ENCODE results near the gene UFD1. TPM values are rescaled to one million over a fixed set of nuclear protein-coding genes. Genes with fewer than 3 reads are reported as not detected.

The UFD1 gene
- total and polyA plus RNA-seq, 9 of the 15 experiments (the other 6 are each of a cell fraction or from before 2014, with no cell fraction given), result 238 to 645 (median 363) TPM

DNA sequence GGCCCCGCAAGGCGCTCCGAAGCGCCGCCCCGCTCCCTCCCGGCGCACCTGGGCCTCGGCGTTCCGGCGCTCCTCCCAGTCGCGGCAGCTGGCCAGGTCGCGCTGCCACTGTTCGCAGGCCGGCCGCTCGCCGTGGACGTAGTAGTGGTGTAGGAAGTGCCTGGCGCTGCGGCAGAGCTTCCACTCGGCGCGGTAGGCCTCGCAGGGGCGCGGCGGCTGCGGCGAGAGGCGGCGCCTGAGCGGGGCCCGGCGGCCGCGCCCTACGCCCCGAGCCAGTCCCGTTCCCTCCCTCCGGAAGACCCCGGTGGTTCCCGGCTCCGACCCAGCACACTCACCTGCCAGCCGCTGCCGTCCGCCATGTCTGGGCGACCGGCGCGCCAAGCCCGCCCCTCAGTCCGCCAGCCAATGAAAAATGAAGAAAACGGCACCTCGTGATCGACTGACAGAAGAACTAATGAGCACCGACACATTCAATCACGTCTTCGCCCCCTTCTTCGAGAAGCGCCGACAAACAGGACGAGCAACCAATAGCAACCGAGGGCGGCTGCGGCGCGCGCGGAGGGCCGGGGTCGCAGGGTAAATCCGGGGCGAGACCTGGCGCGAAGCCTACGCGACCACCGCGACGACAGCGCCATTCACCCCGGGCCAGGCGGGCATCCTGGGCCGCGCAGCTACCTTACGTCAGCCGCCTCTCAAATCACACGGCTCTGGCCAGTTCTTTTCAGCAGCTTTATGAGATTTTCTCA lies 31.5 kb downstream of the UFD1 start, which contains the start of gene C22orf39 (continued):
- TF ChIP-seq NR1H2 (CRISPR knock-in tag; IDR thresholded peaks at IDR 0.05) (no peak), NCOA4 (IDR thresholded peaks at IDR 0.05; ENCODE audit: partially characterized antibody) (no peak), ZNF507 (tag; conservative IDR thresholded peaks at IDR 0.05) (no peak), NFE2 (IDR thresholded peaks at IDR 0.05; ENCODE audit: low read depth) (no peak), COPS2 (conservative IDR thresholded peaks at IDR 0.05) (no peak), SRSF3 (IDR thresholded peaks at IDR 0.05; ENCODE audit: insufficient read depth, low read length) (0 out of 2 replicates have a peak, but pooled peaks have one; percentile 72), TRIM24 (IDR thresholded peaks at IDR 0.05) (no peak), HNRNPL (IDR thresholded peaks at IDR 0.05; ENCODE audit: low read depth, low read length) (peak; percentile 79; the same call in 1 of the 2 replicates), KLF6 (CRISPR knock-in tag; IDR thresholded peaks at IDR 0.05; ENCODE audit: borderline replicate concordance) (no peak), SIRT6 (IDR thresholded peaks at IDR 0.05; ENCODE audit: low read depth, low read length) (peak; percentile 77), RBM17 (IDR thresholded peaks at IDR 0.05; ENCODE audit: borderline replicate concordance, low read depth, low read length) (no peak), JUN (IDR thresholded peaks at IDR 0.05; ENCODE audit: borderline replicate concordance, low read depth, low read length) (no peak; the same call in none of the 2 replicates), JUN (CRISPR knock-in tag; IDR thresholded peaks at IDR 0.05; ENCODE audit: borderline replicate concordance) (no peak), ARID2 (IDR thresholded peaks at IDR 0.05) (no peak), NR3C1 (CRISPR knock-in tag; IDR thresholded peaks at IDR 0.05) (no peak), CXXC5 (CRISPR knock-in tag; IDR thresholded peaks at IDR 0.05) (peak; percentile 98), KAT7 (CRISPR knock-in tag; IDR thresholded peaks at IDR 0.05; ENCODE audit: borderline replicate concordance) (no peak), KHSRP (IDR thresholded peaks at IDR 0.05) (no peak), NBN (IDR thresholded peaks at IDR 0.05; ENCODE audit: low read depth) (0 out of 2 replicates have a peak, but pooled peaks have one; percentile 50), ZFP1 (CRISPR knock-in tag; IDR thresholded peaks at IDR 0.05) (no peak)
- TF ChIP-seq, protein P1, sequence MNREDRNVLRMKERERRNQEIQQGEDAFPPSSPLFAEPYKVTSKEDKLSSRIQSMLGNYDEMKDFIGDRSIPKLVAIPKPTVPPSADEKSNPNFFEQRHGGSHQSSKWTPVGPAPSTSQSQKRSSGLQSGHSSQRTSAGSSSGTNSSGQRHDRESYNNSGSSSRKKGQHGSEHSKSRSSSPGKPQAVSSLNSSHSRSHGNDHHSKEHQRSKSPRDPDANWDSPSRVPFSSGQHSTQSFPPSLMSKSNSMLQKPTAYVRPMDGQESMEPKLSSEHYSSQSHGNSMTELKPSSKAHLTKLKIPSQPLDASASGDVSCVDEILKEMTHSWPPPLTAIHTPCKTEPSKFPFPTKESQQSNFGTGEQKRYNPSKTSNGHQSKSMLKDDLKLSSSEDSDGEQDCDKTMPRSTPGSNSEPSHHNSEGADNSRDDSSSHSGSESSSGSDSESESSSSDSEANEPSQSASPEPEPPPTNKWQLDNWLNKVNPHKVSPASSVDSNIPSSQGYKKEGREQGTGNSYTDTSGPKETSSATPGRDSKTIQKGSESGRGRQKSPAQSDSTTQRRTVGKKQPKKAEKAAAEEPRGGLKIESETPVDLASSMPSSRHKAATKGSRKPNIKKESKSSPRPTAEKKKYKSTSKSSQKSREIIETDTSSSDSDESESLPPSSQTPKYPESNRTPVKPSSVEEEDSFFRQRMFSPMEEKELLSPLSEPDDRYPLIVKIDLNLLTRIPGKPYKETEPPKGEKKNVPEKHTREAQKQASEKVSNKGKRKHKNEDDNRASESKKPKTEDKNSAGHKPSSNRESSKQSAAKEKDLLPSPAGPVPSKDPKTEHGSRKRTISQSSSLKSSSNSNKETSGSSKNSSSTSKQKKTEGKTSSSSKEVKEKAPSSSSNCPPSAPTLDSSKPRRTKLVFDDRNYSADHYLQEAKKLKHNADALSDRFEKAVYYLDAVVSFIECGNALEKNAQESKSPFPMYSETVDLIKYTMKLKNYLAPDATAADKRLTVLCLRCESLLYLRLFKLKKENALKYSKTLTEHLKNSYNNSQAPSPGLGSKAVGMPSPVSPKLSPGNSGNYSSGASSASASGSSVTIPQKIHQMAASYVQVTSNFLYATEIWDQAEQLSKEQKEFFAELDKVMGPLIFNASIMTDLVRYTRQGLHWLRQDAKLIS (CRISPR knock-in tag; IDR thresholded peaks at IDR 0.05), result no peak
- TF ChIP-seq, protein P2, sequence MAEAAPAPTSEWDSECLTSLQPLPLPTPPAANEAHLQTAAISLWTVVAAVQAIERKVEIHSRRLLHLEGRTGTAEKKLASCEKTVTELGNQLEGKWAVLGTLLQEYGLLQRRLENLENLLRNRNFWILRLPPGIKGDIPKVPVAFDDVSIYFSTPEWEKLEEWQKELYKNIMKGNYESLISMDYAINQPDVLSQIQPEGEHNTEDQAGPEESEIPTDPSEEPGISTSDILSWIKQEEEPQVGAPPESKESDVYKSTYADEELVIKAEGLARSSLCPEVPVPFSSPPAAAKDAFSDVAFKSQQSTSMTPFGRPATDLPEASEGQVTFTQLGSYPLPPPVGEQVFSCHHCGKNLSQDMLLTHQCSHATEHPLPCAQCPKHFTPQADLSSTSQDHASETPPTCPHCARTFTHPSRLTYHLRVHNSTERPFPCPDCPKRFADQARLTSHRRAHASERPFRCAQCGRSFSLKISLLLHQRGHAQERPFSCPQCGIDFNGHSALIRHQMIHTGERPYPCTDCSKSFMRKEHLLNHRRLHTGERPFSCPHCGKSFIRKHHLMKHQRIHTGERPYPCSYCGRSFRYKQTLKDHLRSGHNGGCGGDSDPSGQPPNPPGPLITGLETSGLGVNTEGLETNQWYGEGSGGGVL (CRISPR knock-in tag; IDR thresholded peaks at IDR 0.05), result no peak
- TF ChIP-seq, protein P3, sequence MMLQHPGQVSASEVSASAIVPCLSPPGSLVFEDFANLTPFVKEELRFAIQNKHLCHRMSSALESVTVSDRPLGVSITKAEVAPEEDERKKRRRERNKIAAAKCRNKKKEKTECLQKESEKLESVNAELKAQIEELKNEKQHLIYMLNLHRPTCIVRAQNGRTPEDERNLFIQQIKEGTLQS (IDR thresholded peaks at IDR 0.05), result no peak; the same call in 1 of the 2 replicates
- TF ChIP-seq, protein P3 (CRISPR knock-in tag; conservative IDR thresholded peaks at IDR 0.05), result peak; percentile 97
